ENCODE measurements around the gene KRTAP4-1. TPM values are rescaled to one million over a fixed set of nuclear protein-coding genes. Genes with fewer than 3 reads are reported as not detected.
"Not testable (repeated sequence)": the region's sequence is repeated elsewhere in the genome, so short reads cannot be mapped to it uniquely, and the experiment has no call there.

The KRTAP4-1 gene
- total and polyA plus RNA-seq, 8 donors: not detected

DNA sequence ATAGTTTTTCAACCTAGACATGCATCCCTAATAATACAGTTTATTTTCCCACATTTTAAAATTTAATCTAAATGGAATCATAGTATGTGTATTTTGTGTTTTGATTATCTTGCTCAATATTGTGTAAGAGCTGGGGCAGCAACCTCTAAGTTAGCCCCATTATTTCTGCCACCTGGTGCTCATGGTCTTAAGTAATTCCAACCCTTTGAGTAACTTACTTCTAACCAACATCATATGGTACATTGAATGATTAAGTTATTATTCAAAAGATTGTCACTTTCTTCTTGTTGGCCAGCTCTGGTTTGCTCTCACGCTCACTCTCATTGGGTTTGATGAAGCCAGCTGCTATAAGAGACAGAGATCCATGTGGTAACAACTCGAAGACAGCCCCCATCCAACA, 12.8 kb downstream of the KRTAP4-1 start:
- ATAC-seq (no peak), FAIRE-seq (no peak), DNase-seq (no peak)
- H3K27ac ChIP-seq: no peak overlapping the region
- no peak overlapping the region for H3K4me3 ChIP-seq
- H3K4me1 ChIP-seq: no peaks in the 10 kb centered on the region
- intact Hi-C loops (cut with DNase I): no loop called here
- no peaks in the 10 kb centered on the region for H3K36me3 ChIP-seq
- TF ChIP-seq, protein P1, sequence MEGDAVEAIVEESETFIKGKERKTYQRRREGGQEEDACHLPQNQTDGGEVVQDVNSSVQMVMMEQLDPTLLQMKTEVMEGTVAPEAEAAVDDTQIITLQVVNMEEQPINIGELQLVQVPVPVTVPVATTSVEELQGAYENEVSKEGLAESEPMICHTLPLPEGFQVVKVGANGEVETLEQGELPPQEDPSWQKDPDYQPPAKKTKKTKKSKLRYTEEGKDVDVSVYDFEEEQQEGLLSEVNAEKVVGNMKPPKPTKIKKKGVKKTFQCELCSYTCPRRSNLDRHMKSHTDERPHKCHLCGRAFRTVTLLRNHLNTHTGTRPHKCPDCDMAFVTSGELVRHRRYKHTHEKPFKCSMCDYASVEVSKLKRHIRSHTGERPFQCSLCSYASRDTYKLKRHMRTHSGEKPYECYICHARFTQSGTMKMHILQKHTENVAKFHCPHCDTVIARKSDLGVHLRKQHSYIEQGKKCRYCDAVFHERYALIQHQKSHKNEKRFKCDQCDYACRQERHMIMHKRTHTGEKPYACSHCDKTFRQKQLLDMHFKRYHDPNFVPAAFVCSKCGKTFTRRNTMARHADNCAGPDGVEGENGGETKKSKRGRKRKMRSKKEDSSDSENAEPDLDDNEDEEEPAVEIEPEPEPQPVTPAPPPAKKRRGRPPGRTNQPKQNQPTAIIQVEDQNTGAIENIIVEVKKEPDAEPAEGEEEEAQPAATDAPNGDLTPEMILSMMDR (IDR thresholded peaks at IDR 0.05): no peak
- H3K27me3 ChIP-seq: no peaks in the 10 kb centered on the region
- no peaks in the 10 kb centered on the region for H3K9me3 ChIP-seq
- WGBS, 2 donors: 68 to 72% methylated on average over 2 of the region's 2 CpGs

DNA sequence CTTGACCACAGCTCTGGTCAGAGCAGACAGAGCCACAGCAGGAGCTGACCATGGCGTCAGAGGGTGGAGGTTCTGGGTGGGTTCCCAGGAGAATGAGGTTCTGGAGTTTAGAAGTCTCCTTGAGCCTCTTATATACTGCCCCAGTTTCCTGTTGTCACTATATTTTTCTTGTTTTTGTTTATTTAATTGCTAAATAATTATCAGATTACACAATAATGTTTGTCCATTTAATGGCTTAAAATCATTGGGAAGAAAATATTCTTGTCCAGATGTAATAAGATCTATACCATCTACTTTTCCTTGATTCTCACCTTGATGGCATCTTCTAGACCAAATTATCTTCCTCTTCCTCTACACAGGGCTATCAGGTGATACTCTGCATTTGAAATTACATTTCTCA, 16.6 kb downstream of the KRTAP4-1 start, which contains the start of gene KRTAP4-3:
TSS of gene KRTAP4-3 (minus strand) at position 101 of the 400 bp plus-strand sequence. CDS start at position 52, 49 bp downstream.
- TF ChIP-seq, protein P1 (IDR thresholded peaks at IDR 0.05): no peak
- Histone ChIP-seq H3K4me1 (no peaks in the 10 kb centered on the region), H3K9me3 (no peaks in the 10 kb centered on the region), H3K36me3 (no peaks in the 10 kb centered on the region), H3K27me3 (no peaks in the 10 kb centered on the region), H3K27ac (no peak within 1 kb of the TSS), H3K4me3 (no peak within 1 kb of the TSS)
- intact Hi-C loops (cut with DNase I): no loop called here
- DNase-seq (no peak), ATAC-seq (no peak), FAIRE-seq (no peak)
- WGBS, 2 donors: 55 to 62% methylated on average over 1 of the region's 1 CpG

DNA sequence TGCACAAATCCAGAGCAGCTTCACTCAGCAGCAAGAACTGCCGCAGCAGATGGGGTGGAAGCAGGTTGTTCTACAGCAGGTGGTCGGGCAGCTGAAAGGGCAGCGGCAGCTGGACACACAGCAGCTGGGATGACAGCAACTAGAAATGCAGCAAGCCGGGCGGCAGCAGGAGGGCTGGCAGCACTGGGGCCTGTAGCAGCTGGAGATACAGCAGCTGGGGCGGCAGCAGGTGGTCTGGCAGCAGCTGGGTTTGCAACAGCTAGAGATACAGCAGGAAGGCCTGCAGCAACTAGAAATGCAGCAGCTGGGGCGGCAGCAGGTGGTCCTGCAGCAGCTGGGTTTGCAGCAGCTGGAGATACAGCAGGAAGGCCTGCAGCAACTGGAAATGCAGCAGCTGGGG, 17.1 kb downstream of the KRTAP4-1 start:
- WGBS, 2 donors: 75% methylated on average over 7 of the region's 7 CpGs
- TF ChIP-seq, protein P1 (IDR thresholded peaks at IDR 0.05): no peak
- ATAC-seq (no peak), DNase-seq (peak in 1 of 6 donors; percentile 29), FAIRE-seq (no peak)
- H3K27ac ChIP-seq: no peak overlapping the region
- H3K9me3 ChIP-seq: no peaks in the 10 kb centered on the region
- intact Hi-C loops (cut with DNase I): no loop called here
- H3K4me3 ChIP-seq: no peak overlapping the region
- H3K4me1 ChIP-seq: no peaks in the 10 kb centered on the region
- peaks cover 0 to 4% (median 0%) of the 10 kb centered on the region in 4 donors for H3K27me3 ChIP-seq
- H3K36me3 ChIP-seq: no peaks in the 10 kb centered on the region

DNA sequence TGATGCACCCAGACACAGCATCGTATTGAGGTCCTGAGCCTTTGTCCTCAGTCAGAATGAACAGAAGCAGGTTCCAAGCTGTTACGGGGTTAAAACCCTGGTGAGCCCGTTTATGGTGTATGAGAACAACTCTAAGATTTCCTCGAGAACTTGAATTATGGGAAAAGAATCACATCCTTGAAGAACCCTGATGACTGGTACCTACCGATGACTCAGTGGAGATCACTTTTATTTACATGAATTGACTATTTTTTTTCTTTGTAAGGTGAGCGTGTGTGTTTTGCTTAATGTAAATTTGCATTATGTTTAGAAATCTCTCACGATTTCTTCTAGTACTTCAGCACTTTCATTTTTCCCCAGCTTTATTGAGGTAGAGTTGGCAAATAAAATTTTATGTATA, 20.9 kb downstream of the KRTAP4-1 start:
- no peak overlapping the region for H3K4me3 ChIP-seq
- peaks cover 0 to 4% (median 0%) of the 10 kb centered on the region in 4 donors for H3K27me3 ChIP-seq
- TF ChIP-seq, protein P1 (IDR thresholded peaks at IDR 0.05): no peak
- no peaks in the 10 kb centered on the region for H3K9me3 ChIP-seq
- DNase-seq (no peak), FAIRE-seq (no peak), ATAC-seq (no peak)
- no peaks in the 10 kb centered on the region for H3K4me1 ChIP-seq
- H3K27ac ChIP-seq: no peak overlapping the region
- WGBS, 2 donors: 51 to 62% methylated on average over 7 of the region's 7 CpGs
- intact Hi-C loops (cut with DNase I): no loop called here
- H3K36me3 ChIP-seq: no peaks in the 10 kb centered on the region

DNA sequence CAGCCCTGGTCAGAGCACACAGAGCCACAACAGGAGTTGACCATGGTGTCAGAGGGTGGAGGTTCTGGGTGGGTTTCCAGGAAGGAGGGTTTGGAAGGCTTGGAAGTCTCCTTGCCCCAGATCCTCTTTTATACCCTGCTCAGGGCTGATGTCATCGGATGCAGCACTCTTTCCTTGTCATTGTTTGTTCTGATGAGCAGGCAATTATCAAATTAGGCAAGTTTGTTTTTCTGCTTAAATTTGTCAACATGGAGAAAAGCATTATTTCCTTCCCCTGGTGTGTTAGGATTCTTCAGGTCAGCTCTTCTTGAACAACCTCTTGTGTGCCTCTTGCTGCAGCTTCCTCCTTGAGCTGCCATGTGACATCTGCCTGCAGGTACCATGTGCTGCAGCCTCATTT, 24.1 kb downstream of the KRTAP4-1 start, which contains the start of gene KRTAP4-4:
TSS of gene KRTAP4-4 (minus strand) at position 101 of the 400 bp plus-strand sequence. CDS start at position 44, 57 bp downstream.
- no peaks in the 10 kb centered on the region for H3K4me1 ChIP-seq
- TF ChIP-seq, protein P1 (IDR thresholded peaks at IDR 0.05): no peak
- no peak for DNase-seq
- H3K36me3 ChIP-seq: no peaks in the 10 kb centered on the region
- WGBS, 2 donors: 86 to 95% methylated on average over 1 of the region's 1 CpG
- no peak for FAIRE-seq
- H3K9me3 ChIP-seq: no peaks in the 10 kb centered on the region
- no peak within 1 kb of the TSS for H3K27ac ChIP-seq
- peaks cover 0 to 4% (median 0%) of the 10 kb centered on the region in 4 donors for H3K27me3 ChIP-seq
- no peak for ATAC-seq
- intact Hi-C loops (cut with DNase I): no loop called here
- no peak within 1 kb of the TSS for H3K4me3 ChIP-seq

DNA sequence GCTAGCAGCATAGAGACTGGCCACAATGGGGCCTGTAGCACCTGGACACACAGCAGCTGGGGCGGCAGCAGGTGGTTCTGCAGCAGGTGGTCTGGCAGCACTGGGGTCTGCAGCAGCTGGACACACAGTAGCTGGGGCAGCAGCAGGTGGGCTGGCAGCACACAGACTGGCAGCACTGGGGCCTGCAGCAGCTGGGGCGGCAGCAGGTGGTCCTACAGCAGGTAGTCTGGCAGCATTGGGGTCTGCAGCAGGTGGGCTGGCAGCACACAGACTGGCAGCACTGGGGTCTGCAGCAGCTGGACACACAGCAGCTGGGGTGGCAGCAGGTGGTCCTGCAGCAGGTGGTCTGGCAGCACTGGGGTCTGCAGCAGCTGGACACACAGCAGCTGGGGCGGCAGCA, 24.5 kb downstream of the KRTAP4-1 start:
- WGBS, 2 donors: 76 to 78% methylated on average over 3 of the region's 3 CpGs
- intact Hi-C loops (cut with DNase I); H3K27ac ChIP-seq; FAIRE-seq; ATAC-seq; H3K4me1 ChIP-seq; H3K27me3 ChIP-seq; H3K36me3 ChIP-seq; H3K4me3 ChIP-seq; H3K9me3 ChIP-seq: not testable (repeated sequence)
- DNase-seq: peak in 1 of 6 donors; percentile 38

Measured in pancreas (tissue), 10 donors.